ENCODE measurements around the gene TMEM191C. TPM values are rescaled to one million over a fixed set of nuclear protein-coding genes. Genes with fewer than 3 reads are reported as not detected.
"Not testable (repeated sequence)": the region's sequence is repeated elsewhere in the genome, so short reads cannot be mapped to it uniquely, and the experiment has no call there.

The TMEM191C gene
- total RNA-seq, 1 experiment from 2014 or later = not detected

GRCh38 chr22:21446128-21446826 is 20.9 kb upstream of the TMEM191C start:
- no peak for DNase-seq (ENCODE audit: low read depth)

GRCh38 chr22:21446827-21447690 is 20.1 kb upstream of the TMEM191C start:
- DNase-seq (ENCODE audit: low read depth) = no peak

GRCh38 chr22:21447694-21448402 is 19.3 kb upstream of the TMEM191C start:
- DNase-seq (ENCODE audit: low read depth) = no peak

- DNase-seq (ENCODE audit: low read depth) = no peak
These were observed 18.4 kb upstream of the TMEM191C start for GRCh38 chr22:21448627-21449416.

- DNase-seq (ENCODE audit: low read depth) = no peak
These were observed 17.5 kb upstream of the TMEM191C start for GRCh38 chr22:21449531-21450319.

GRCh38 chr22:21450320-21450831 is 16.8 kb upstream of the TMEM191C start:
- DNase-seq (ENCODE audit: low read depth) = no peak

- no peak for DNase-seq (ENCODE audit: low read depth)
These were observed 16.3 kb upstream of the TMEM191C start for GRCh38 chr22:21450858-21451353.

- DNase-seq (ENCODE audit: low read depth) = no peak
These were observed 15.4 kb upstream of the TMEM191C start for GRCh38 chr22:21451545-21452520.

GRCh38 chr22:21452666-21453065 is 14.5 kb upstream of the TMEM191C start:
- DNase-seq (ENCODE audit: low read depth) = not testable (repeated sequence)

- not testable (repeated sequence) for DNase-seq (ENCODE audit: low read depth)
These were observed 12.2 kb upstream of the TMEM191C start for GRCh38 chr22:21454998-21455333.

GRCh38 chr22:21455334-21456089 is 11.7 kb upstream of the TMEM191C start:
- no peak for DNase-seq (ENCODE audit: low read depth)

GRCh38 chr22:21457023-21457787 is 10.0 kb upstream of the TMEM191C start:
- peak; percentile 45 for DNase-seq (ENCODE audit: low read depth)

- DNase-seq (ENCODE audit: low read depth) = not testable (repeated sequence)
These were observed 4.5 kb upstream of the TMEM191C start for GRCh38 chr22:21462672-21463071.

GRCh38 chr22:21468194-21469096 is 1.3 kb downstream of the TMEM191C start:
- DNase-seq (ENCODE audit: low read depth) = not testable (repeated sequence)

- not testable (repeated sequence) for DNase-seq (ENCODE audit: low read depth)
These were observed 2.2 kb downstream of the TMEM191C start for GRCh38 chr22:21469097-21469994.
